H9 (cell line): ENCODE measurements around the gene GIMAP6. TPM values are rescaled to one million over a fixed set of nuclear protein-coding genes. Genes with fewer than 3 reads are reported as not detected.

Experiments
- DNase-seq: peaks from one replicate; pipeline ENCODE4 v3.0.0-alpha.2; 2017
- H2AFZ ChIP-seq: one replicate; pipeline ENCODE4 v1.6.1; 2013; ENCODE audit warnings: mild to moderate bottlenecking, low read length, control low read depth, moderate library complexity
- H2AK5ac ChIP-seq: 2 replicates; pipeline ENCODE4 v1.6.1; 2013; ENCODE audit warnings: low read length, control low read depth, mixed read lengths; ENCODE audit not compliant: insufficient read length
- H2BK120ac ChIP-seq: one replicate; pipeline ENCODE4 v1.6.1; 2013; ENCODE audit warnings: low read depth, mild to moderate bottlenecking, low read length, control low read depth, inconsistent platforms; ENCODE audit not compliant: poor library complexity, severe bottlenecking
- H2BK12ac ChIP-seq: 2 replicates; pipeline ENCODE4 v1.6.1; 2013; ENCODE audit warnings: low read length, control low read depth, mixed read lengths, low read depth; ENCODE audit not compliant: insufficient read length
- H2BK15ac ChIP-seq: 2 replicates; pipeline ENCODE4 v1.6.1; 2013; ENCODE audit warnings: low read depth, low read length, control low read depth
- H2BK20ac ChIP-seq: one replicate; pipeline ENCODE4 v1.6.1; 2013; ENCODE audit warnings: low read depth, mild to moderate bottlenecking, low read length, control low read depth, inconsistent platforms; ENCODE audit not compliant: poor library complexity, severe bottlenecking
- H2BK5ac ChIP-seq: 2 replicates; pipeline ENCODE4 v1.6.1; 2013; ENCODE audit warnings: low read length, control low read depth, mixed read lengths; ENCODE audit not compliant: insufficient read length
- H3K14ac ChIP-seq: 2 replicates; pipeline ENCODE4 v1.6.1; 2013; ENCODE audit warnings: low read length, control low read depth; ENCODE audit not compliant: insufficient read depth
- H3K18ac ChIP-seq: 2 replicates; pipeline ENCODE4 v1.6.1; 2013; ENCODE audit warnings: low read depth, mild to moderate bottlenecking, mixed read lengths, low read length, control low read depth; ENCODE audit not compliant: insufficient read length
- H3K23ac ChIP-seq: 2 replicates; pipeline ENCODE4 v1.6.1; 2013; ENCODE audit warnings: low read length, control low read depth, mixed read lengths, low read depth; ENCODE audit not compliant: insufficient read length
- H3K23me2 ChIP-seq: 2 replicates; pipeline ENCODE4 v1.6.1; 2013; ENCODE audit warnings: low read depth, mild to moderate bottlenecking, mixed read lengths, low read length, control low read depth; ENCODE audit not compliant: insufficient read length, poor library complexity, severe bottlenecking
- H3K27ac ChIP-seq: 2 replicates; pipeline ENCODE4 v1.5.1; 2013; ENCODE audit warnings: low read length, control low read depth, mixed read lengths, low read depth; ENCODE audit not compliant: insufficient read length
- H3K27me3 ChIP-seq: 2 replicates; pipeline ENCODE4 v1.6.1; 2013; ENCODE audit warnings: low read length, control low read depth, inconsistent platforms; ENCODE audit not compliant: insufficient read depth
- H3K4ac ChIP-seq: 2 replicates; pipeline ENCODE4 v1.6.1; 2013; ENCODE audit warnings: low read depth, mild to moderate bottlenecking, control low read depth, inconsistent platforms, low read length, moderate library complexity
- H3K4me1 ChIP-seq: 2 replicates; pipeline ENCODE4 v1.6.1; 2013; ENCODE audit warnings: low read length, control low read depth, inconsistent platforms; ENCODE audit not compliant: insufficient read depth
- H3K4me2 ChIP-seq: 2 replicates; pipeline ENCODE4 v1.6.1; 2013; ENCODE audit warnings: low read length, control low read depth, mixed read lengths; ENCODE audit not compliant: insufficient read length, insufficient read depth
- H3K56ac ChIP-seq: 2 replicates; pipeline ENCODE4 v1.6.1; 2013; ENCODE audit warnings: low read depth, mild to moderate bottlenecking, mixed read lengths, low read length, control low read depth; ENCODE audit not compliant: insufficient read length
- H3K79me1 ChIP-seq: 2 replicates; pipeline ENCODE4 v1.6.1; 2013; ENCODE audit warnings: low read depth, mild to moderate bottlenecking, moderate library complexity, low read length, control low read depth, inconsistent platforms; ENCODE audit not compliant: insufficient read depth, poor library complexity, severe bottlenecking
- H3K79me2 ChIP-seq: 2 replicates; pipeline ENCODE4 v1.6.1; 2013; ENCODE audit warnings: low read length, control low read depth, inconsistent platforms; ENCODE audit not compliant: insufficient read depth
- H3K9ac ChIP-seq: 2 replicates; pipeline ENCODE4 v1.6.1; 2013; ENCODE audit warnings: low read length, control low read depth, mixed read lengths; ENCODE audit not compliant: insufficient read length; ENCODE audit errors: extremely low read depth
- H3K9me3 ChIP-seq: one replicate; pipeline ENCODE4 v1.6.1; 2013; ENCODE audit warnings: low read depth, low read length, inconsistent platforms; ENCODE audit not compliant: control insufficient read depth
- H3T11ph ChIP-seq: one replicate; pipeline ENCODE4 v1.6.1; 2013; ENCODE audit warnings: mild to moderate bottlenecking, low read length, control low read depth, inconsistent platforms
- H4K20me1 ChIP-seq: one replicate; pipeline ENCODE4 v1.6.1; 2013; ENCODE audit not compliant: control insufficient read depth, insufficient read length, insufficient read depth
- H4K5ac ChIP-seq: 2 replicates; pipeline ENCODE4 v1.6.1; 2013; ENCODE audit warnings: low read depth, mild to moderate bottlenecking, mixed read lengths, low read length, control low read depth; ENCODE audit not compliant: insufficient read length
- H4K8ac ChIP-seq: replicated peaks from 2 replicates; pipeline ENCODE4 v1.6.1; 2013; ENCODE audit warnings: low read length, control low read depth, mixed read lengths, low read depth; ENCODE audit not compliant: insufficient read length
- H4K91ac ChIP-seq: 2 replicates; pipeline ENCODE4 v1.6.1; 2013; ENCODE audit warnings: low read depth, mild to moderate bottlenecking, moderate library complexity, mixed read lengths, low read length, control low read depth; ENCODE audit not compliant: insufficient read length
- H3K27ac Mint-ChIP-seq, 3 experiments: 2 replicates in 2 of 3; 3 replicates in 1 of 3; pipeline ENCODE4 v1.8.0; 2020 to 2021; ENCODE audit warnings: mixed read lengths in 3 of 3, mild to moderate bottlenecking in 1 of 3, moderate library complexity in 1 of 3
- H3K27me3 Mint-ChIP-seq: 2 replicates; pipeline ENCODE4 v1.8.0; 2021; ENCODE audit warnings: low read depth, mild to moderate bottlenecking, moderate library complexity, mixed read lengths
- H3K36me3 Mint-ChIP-seq, 3 experiments: 2 replicates in 2 of 3; 3 replicates in 1 of 3; pipeline ENCODE4 v1.8.0; 2020 to 2021; ENCODE audit warnings: low read depth in 3 of 3, mixed read lengths in 3 of 3; ENCODE audit not compliant: insufficient read depth in 1 of 3
- H3K4me1 Mint-ChIP-seq, 2 experiments: 2 replicates each; pipeline ENCODE4 v1.8.0; 2020; ENCODE audit warnings: mixed read lengths in 2 of 2
- H3K4me3 Mint-ChIP-seq, 2 experiments: 2 replicates in 1 of 2; 3 replicates in 1 of 2; pipeline ENCODE4 v1.8.0; 2020 to 2021; ENCODE audit warnings: mild to moderate bottlenecking in 2 of 2, mixed read lengths in 2 of 2, moderate library complexity in 1 of 2
- H3K9me3 Mint-ChIP-seq, 2 experiments: 2 replicates in 1 of 2; 3 replicates in 1 of 2; pipeline ENCODE4 v1.8.0; 2020; ENCODE audit warnings: mild to moderate bottlenecking in 2 of 2, mixed read lengths in 2 of 2, moderate library complexity in 1 of 2
- CTCF ChIP-seq: fragments of 200-600 bp; sonication (generic); conservative IDR thresholded peaks from 3 replicates; pipeline ENCODE4 v1.8.0; 2021; ENCODE audit warnings: antibody characterized with exemption, mild to moderate bottlenecking
- total RNA-seq: library from RNA; stranded (reverse); gene quantifications from 2 replicates; pipeline ENCODE4 v1.2.1, GENCODE V29; 2021

The GIMAP6 gene
- total RNA-seq, 1 experiment from 2014 or later, result not detected

- Mint-ChIP-seq H3K36me3 (no peaks in the 10 kb centered on the region; a peak in 1 of 7 replicates), H3K4me1 (no peaks in the 10 kb centered on the region)
Measured at GRCh38 chr7:150641854-150642253, 9.7 kb upstream of the GIMAP6 start.

More at GRCh38 chr7:150641854-150642253, 9.7 kb upstream of the GIMAP6 start:
- Histone ChIP-seq H3K23ac (no peak overlapping the region), H3K4me2 (no peak overlapping the region), H2BK20ac (no peak overlapping the region), H2BK120ac (no peak overlapping the region), H4K5ac (no peak overlapping the region), H3K56ac (no peak overlapping the region), H3K18ac (no peak overlapping the region), H3K79me1 (no peaks in the 10 kb centered on the region), H4K91ac (no peak overlapping the region), H4K20me1 (no peaks in the 10 kb centered on the region), H2BK12ac (no peak overlapping the region), H2BK15ac (no peak overlapping the region), H3K4me1 (no peaks in the 10 kb centered on the region), H3K79me2 (no peaks in the 10 kb centered on the region), H3T11ph (no peak overlapping the region), H4K8ac (no peak overlapping the region), H3K14ac (no peak overlapping the region), H2AFZ (no peak overlapping the region), H3K23me2 (no peaks in the 10 kb centered on the region), H3K9me3 (no peaks in the 10 kb centered on the region), H2BK5ac (no peak overlapping the region), H3K27me3 (no peaks in the 10 kb centered on the region), H3K27ac (no peak overlapping the region), H3K9ac (no peak overlapping the region), H2AK5ac (no peak overlapping the region), H3K4ac (no peak overlapping the region)
- TF ChIP-seq CTCF, result no peak
- peaks cover 16 to 47% of the 10 kb centered on the region in 2 experiments for H3K9me3 Mint-ChIP-seq
- no peak for DNase-seq
- no peak overlapping the region for H3K27ac Mint-ChIP-seq
- H3K4me3 Mint-ChIP-seq, result no peak overlapping the region
- H3K27me3 Mint-ChIP-seq, result peaks cover 38% of the 10 kb centered on the region
